Choroid plexus epithelial cell (primary cell): ENCODE results near the gene ST7.

Experiments
- DNase-seq: peaks from one replicate; pipeline ENCODE4 v3.0.0-alpha.2; 2010; ENCODE audit warnings: low read depth
- H3K4me3 ChIP-seq: 2 replicates; pipeline ENCODE4 v1.5.1; 2011; ENCODE audit warnings: low read depth, mild to moderate bottlenecking, control low read depth, low read length, moderate library complexity
- CTCF ChIP-seq: conservative IDR thresholded peaks from 2 replicates; pipeline ENCODE4 v1.5.1; 2011; ENCODE audit warnings: low read depth, mild to moderate bottlenecking, control low read depth, inconsistent platforms, low read length, moderate library complexity

ST7 gene

DNA sequence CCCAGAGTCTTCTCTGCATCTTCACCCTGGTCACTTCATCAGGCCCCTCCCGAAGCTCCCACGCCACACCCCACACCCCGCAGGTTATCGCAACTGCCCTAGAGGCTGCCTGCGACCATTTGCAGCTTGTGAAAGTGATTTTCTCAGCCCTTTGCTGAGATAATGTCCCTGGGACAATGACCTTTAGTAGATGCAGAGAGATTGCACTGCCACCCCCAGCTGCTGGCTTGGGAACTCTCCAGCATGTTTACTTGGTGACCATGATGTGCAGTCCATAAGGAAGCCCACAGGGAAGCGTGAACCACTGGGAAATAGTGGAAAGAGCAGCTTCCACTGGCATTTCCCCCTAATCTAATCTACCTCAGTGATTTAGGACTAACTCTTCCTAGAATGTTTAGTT is 272.2 kb downstream of the ST7 start:
- DNase-seq: no peak
- no peak overlapping the region for H3K4me3 ChIP-seq
- no peak for TF ChIP-seq CTCF

GRCh38 chr7:117227091-117227490 is 273.8 kb downstream of the ST7 start:
- DNase-seq: peak; percentile 75
- TF ChIP-seq CTCF: no peak
- H3K4me3 ChIP-seq: no peak overlapping the region

GRCh38 chr7:117229350-117229749 is 276.0 kb downstream of the ST7 start:
- TF ChIP-seq CTCF: no peak
- no peak overlapping the region for H3K4me3 ChIP-seq
- peak; percentile 73 for DNase-seq

DNA sequence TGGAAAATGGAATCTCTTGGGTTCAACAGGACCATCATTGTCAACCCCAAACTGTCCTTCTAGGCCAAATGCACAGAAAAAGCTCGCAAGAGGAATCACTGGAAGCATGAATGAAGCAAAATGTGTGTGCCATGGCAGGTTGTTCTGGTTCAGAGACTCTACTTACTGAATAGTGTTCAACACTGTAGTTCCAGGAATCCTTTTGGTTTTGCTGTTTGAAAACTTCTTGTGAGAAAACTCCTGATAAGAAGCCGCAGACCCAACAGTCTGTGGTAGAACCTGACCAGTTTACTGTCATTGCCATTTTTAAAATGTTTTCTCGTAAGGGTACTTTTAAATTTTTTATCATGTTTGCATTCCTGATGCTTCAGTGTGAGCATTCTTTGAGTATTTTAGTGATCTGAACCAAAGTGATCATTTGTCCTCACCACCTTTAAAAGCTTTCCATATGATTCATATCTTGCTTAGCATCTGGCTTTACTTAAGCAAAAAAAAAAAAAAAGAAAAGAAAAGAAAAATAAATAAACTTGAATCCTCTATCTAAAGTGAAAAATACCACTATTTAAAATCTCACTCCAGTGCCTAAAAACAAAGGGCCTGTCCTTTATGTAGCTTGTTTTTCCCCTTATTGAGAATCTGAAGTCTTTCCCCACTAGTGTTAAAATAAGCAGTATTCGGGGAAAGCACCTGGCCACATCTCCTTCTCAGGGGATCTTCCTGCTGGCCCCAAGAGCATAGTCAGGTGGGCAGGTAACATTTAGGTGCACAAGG is 277.2 kb downstream of the ST7 start:
- peak; percentile 95 for DNase-seq

DNA sequence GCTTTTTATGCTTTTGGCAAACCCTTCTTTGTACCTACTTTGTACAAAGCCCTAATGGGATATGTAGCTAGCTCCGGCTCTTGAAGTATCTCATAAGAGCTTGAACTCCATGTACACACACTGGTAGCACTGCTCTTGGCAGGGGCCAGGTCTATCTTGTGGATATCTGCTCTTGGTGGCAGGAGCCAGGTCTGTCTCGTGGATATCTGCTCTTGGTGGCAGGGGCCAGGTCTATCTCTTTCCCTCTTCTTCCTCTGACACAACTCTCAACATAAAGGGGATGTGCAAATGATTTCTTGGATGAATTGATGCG is 277.7 kb downstream of the ST7 start:
- DNase-seq: peak; percentile 18
- H3K4me3 ChIP-seq: no peak overlapping the region
- TF ChIP-seq CTCF: no peak

More for the DNA sequence above, 277.2 kb downstream of the ST7 start:
- no peak for TF ChIP-seq CTCF
- H3K4me3 ChIP-seq: no peak overlapping the region

DNA sequence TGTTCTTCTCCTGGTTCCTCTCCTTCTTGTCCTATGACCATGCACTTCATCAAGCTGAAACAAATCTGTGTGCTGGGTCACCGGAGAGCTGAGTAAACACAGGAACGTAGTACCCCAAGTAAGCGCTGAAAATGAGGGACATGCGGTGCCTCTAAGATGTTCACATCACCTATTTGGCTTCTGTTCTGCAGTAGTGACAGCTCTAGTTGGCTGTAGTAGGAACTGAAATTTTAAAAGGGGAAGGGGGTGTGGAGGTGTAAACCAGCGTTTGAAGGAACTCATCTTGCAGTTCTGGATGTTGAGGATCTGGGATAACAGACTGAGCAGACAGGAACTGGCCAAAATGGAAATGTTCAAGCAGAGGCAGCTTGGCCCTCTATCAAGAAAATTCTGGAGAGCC is 284.3 kb downstream of the ST7 start:
- no peak overlapping the region for H3K4me3 ChIP-seq
- no peak for DNase-seq
- TF ChIP-seq CTCF: no peak

DNA sequence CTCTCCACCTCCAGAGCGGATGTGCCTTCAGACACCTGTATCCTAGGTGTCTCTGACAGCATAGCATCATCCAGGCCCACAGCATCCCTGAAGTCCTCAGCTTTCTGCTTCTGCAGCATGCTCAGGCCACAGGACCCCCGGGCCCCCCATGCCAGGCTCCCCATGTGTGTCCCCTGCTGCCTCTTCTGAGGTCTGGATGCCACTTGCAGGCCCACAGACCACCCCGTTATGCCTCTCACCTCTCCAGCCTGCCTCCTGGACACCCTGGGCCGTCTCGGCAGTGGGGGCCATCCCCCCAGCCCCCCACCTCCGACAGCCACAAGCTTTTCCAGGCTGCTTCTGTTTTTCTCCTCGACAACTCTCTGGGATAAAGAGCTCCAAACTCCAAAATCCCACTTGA is 285.2 kb downstream of the ST7 start:
- no peak for TF ChIP-seq CTCF
- DNase-seq: no peak
- no peak overlapping the region for H3K4me3 ChIP-seq
